SKM-1 (cell line): ENCODE measurements around the gene ARMC9.
"Not testable (repeated sequence)": the region's sequence is repeated elsewhere in the genome, so short reads cannot be mapped to it uniquely, and the experiment has no call there.

Experiments used
- DNase-seq: peaks from one replicate; lab custom pipeline; 2025; ENCODE audit not compliant: unreplicated experiment; lab: John Stamatoyannopoulos, UW

Gene ARMC9

DNA sequence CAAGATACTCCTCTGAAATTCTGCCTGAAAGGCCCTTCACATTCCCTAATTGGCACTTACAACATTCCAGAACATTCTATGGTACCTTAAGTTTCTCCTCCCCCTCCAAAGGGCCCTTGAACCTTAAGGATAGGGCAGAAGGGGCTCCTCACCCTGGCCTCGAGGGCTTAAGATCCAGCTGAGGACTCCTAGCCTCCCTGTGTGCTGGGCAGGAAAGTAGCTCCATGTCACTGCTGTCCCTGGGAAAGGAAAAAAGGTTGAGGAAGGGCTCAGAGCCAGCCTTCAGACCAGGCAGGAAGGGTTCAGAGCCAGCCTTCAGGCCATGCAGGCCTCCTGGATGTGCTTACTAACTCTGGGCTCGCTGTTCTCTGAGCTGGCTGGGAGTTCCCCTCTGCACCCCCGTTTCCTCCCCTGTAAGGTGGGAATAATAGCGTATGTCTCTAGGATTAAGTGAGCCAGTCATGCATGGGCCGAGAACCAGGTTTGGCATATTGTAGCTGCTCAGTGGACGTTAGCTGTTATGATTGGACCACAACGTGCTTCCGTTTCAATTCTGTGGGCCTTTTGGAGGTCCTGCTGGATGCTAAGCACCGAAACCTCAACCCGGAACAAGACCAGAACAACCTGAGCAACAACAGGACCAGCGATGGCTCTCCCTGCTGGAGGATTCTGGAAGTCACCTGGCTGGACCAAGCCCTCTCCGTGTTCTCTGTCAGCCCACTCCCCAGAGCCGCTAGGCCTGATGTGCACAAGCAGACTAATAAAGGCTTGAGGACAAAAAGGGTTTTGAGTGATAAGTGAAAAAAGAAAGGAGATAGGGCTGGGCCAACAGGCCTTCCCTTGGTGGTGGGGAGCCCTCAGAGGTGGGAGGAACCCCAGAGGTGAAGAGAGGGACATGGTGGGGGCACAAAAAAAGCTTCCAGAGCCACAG is 196.0 kb downstream of the ARMC9 start:
- no peak for DNase-seq

DNA sequence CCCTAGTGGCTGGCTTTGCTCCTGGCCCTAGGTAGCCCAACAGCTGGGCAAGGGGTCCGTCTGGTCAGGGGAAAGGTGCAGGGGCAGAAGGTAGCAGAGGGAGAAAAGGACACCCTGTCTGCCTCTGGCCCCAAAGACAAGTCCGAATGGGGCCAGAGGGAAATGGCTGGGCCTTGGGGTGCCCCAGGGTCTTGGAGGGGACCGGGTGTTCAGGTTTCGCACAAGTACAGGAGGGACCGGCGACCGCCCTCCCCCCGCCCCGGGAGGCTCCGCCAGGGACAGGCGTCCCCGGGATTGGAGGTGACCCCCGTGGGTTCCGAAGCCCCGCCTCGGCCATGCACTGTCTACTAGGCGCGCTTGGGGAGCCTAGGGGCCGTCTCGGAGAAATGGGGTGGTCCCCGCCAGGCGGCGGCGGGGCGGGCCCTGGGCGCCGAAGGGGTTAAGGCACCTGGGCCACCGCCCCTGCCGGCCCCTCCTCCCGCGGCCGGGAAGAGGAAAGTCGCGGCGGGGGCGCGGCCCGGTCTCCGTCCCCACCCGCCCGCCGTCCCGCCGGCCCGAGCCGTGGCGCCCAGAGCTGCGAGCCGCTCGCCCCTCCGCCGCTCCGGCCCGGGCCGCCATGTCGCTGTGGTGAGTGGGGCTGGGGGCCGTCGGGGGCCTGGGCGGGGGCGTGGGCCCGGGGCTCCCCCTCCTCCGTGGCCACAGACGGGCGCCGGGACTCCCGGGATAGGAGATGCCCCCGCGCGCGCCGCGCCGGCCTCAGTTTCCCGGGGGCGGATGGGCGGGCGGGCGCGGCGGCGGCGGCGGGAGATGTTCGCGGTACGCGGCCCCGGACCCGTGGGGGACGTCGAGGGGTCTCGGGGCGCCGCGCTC is 197.0 kb downstream of the ARMC9 start, which contains the start of gene B3GNT7:
Gene B3GNT7 (plus strand): TSS at position 523 of the 870 bp plus-strand sequence. CDS start 94 bp downstream, at position 617.
- DNase-seq, result no peak

DNA sequence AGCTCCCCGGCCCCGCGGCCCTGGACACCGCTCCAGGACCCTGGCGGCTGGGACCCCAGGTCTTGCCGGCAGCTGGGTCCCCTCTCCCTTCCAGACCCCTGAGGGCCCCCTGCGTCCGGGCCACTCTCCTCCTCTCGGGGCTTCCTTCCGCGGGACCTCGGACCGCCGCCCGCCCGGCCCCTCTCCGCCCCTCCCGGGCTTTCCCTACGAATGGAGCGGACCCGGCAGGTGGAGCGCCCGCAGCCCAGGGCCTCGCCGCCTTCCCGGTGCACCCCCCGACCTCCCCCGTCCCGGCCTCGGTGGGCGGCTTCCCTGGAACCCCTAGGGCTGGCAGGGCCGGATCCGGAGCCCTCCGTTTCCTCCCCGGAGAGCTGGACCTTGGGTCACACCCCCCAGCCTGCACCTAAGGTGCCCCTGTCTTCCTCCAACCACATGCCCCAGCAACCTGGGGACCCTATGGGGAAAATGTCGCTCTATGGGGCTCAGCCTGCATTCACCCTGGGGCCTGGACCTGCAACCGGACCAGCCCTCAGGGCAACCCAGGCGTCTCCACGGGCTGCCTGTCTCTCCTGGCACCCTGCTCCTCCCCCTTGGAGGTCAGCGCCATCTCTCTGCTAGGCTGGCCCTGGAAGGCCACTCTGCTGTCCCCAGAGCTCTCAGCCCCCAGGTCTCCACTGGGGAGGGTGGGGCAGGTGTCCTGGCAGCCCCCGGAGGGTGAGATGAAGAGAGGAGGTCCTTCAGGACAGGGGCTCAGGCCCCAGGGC is 197.8 kb downstream of the ARMC9 start:
- no peak for DNase-seq

DNA sequence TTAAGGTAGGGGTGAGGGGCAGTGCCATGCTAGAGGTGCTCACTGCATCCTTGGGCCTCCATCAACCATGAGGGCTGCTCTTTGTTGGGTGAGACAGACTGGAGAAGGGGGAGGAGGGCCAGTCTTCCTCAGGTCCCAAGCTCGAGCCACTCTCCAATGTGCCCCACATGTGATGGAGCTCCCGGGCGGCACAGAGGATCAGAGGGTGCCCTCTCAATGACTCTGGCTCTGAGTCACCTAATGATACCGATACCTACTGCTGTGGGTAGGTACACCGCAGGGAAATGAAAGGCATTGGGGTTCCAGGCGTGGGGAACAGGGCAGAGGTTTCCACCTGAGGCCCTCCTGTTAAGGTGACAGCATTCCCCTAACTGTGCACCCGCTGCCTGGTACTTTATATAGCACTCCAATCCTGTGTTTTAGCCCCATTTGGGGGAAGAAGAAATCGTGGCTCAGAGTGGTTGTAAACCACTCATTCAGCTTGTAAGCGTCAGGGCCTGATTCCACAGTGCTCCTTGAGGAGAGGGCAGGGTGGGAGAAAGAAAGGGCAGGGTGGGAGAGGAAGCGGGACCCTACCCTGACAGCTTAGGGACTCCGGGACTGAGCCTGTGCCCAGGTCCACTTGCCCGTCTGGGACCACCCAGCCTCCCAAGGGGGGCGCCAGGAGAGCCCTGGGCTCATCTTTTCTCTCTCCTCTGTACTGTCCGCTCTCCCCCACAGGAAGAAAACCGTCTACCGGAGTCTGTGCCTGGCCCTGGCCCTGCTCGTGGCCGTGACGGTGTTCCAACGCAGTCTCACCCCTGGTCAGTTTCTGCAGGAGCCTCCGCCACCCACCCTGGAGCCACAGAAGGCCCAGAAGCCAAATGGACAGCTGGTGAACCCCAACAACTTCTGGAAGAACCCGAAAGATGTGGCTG is 198.8 kb downstream of the ARMC9 start:
- no peak for DNase-seq

DNA sequence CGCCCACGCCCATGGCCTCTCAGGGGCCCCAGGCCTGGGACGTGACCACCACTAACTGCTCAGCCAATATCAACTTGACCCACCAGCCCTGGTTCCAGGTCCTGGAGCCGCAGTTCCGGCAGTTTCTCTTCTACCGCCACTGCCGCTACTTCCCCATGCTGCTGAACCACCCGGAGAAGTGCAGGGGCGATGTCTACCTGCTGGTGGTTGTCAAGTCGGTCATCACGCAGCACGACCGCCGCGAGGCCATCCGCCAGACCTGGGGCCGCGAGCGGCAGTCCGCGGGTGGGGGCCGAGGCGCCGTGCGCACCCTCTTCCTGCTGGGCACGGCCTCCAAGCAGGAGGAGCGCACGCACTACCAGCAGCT is 199.5 kb downstream of the ARMC9 start:
- DNase-seq, result no peak

DNA sequence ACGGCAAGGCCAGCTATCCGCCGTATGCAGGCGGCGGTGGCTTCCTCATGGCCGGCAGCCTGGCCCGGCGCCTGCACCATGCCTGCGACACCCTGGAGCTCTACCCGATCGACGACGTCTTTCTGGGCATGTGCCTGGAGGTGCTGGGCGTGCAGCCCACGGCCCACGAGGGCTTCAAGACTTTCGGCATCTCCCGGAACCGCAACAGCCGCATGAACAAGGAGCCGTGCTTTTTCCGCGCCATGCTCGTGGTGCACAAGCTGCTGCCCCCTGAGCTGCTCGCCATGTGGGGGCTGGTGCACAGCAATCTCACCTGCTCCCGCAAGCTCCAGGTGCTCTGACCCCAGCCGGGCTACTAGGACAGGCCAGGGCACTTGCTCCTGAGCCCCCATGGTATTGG is 200.2 kb downstream of the ARMC9 start:
- no peak for DNase-seq

DNA sequence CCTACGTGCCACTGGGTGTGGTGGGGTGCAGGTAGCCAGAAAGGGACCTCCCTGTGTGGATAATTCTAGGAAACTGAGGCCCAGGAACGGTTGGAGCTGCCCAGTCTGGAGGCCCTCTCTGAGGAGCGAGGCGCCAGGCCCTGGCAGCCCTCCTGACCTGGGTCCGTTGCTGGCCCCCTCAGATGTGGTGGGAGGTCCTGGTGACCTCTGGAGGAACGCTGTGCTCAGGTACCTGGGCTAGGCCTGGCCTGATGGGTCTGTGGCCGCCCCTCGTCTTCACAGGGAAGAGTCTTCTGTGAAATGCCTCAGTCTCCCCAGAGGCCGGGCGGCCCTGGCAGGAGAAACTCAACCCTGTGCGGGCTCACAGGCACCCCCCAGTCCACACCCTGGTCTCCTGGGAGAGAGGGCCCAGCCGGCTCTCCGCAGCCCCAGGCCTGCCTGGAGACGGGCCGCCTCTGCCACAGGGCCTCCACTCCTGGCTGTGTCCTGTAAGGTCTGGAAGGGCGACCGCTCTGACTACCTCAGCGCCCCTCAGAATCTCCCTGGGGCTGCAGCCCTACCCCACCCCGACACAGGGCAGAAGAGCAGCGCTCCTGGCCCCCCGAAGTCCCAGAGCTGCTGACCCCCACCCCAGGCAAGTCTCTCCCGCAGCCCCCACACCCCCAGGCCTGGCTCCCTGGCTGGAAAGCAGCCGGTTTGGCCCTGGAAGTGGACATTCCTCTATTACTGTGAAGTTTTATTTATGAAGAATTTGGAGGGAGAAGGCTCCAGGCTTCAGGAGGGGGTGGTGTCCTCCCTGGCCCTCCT is 200.8 kb downstream of the ARMC9 start:
- DNase-seq, result no peak

DNA sequence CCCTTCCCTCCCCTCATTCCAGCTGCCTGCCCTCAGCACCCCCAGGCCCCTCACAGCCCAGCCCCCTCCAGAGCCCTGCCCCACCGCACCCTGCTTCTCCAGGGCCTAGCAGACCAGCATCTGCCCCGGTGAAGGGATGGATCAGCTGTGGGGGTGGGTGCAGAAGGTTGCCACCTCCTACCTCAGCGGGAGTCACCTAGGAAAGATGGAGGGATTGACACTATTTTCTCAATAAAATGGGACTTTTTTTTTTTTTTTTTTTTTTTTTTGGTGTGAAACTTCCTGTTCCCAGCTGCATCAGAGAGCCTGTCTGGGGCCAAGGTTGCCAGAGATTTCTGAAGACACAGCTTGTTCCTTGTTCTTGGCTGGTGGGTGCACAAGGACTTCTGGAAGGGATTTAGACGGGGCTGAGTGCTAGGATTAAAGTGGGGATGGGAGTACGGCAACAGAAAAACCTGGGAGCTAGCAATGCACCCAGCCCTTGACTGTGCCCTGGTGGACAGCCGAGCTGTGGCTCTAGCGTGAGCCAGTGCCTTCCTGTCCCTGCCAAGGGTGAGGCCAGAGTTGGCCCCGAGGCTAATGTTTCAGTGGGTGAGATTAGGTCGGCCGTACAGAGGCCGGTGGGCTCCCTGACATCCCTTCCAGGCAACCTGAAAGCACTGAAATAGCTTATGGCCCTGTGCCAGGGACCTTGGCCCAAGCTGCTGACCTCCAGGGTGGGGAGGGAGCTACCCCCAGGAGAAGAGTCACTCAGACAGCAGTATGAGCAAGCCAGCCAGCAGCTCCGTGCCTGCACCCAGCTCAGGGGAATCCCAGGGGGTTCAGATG is 201.6 kb downstream of the ARMC9 start:
- no peak for DNase-seq

DNA sequence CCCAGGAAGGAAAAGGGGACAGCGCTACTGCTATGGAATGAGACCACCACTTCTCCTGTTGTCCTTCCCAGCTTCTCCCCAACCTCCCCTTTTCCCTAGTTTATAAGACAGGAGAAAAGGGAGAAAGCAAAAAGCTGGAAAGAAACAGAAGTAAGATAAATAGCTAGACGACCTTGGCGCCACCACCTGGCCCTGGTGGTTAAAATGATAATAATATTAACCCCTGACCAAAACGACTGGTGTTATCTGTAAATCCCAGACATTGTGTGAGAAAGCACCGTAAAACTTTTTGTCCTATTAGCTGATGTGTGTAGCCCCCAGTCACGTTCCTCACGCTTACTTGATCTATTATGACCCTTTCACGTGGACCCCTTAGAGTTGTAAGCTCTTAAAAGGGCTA is 202.2 kb downstream of the ARMC9 start:
- not testable (repeated sequence) for DNase-seq

DNA sequence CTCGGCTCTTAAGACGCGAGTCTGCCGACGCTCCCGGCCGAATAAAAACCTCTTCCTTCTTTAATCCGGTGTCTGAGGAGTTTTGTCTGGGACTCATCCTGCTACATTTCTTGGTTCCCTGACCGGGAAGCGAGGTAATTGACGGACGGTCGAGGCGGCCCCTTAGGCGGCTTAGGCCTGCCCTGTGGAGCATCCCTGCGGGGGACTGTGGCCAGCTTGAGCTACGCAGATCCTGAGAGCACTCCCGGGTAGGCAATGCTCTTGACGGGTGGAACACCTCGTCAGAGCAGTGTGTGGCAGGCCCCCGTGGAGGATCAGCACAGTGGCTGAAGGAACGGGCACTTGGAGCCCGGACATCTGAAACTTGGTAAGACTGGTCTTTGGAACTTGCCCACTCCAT is 202.7 kb downstream of the ARMC9 start:
- DNase-seq, result not testable (repeated sequence)

DNA sequence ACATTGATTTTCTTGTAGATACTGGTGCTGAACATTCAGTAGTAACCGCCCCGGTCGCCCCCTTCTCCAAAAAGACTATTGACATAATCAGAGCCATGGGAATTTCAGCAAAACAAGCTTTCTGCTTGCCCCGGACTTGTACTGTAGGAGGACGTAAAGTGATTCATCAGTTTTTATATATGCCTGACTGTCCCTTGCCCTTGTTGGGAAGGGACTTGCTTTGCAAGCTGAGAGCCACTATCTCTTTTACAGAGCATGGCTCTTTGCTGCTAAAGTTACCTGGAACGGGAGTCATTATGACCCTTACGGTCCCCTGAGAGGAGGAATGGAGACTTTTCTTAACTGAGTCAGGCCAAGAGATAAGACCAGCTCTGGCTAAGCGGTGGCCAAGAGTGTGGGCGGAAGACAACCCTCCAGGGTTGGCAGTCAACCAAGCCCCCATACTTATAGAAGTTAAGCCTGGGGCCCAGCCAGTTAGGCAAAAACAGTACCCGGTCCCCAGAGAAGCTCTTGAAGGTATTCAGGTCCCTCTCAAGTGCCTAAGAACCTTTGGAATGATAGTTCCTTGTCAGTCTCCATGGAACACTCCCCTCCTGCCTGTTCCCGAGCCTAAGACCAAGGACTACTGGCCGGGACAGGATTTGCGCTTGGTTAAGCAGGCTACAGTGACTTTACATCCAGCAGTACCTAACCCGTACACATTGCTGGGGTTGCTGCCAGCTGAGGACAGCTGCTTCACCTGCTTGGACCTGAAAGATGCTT is 205.2 kb downstream of the ARMC9 start:
- not testable (repeated sequence) for DNase-seq

DNA sequence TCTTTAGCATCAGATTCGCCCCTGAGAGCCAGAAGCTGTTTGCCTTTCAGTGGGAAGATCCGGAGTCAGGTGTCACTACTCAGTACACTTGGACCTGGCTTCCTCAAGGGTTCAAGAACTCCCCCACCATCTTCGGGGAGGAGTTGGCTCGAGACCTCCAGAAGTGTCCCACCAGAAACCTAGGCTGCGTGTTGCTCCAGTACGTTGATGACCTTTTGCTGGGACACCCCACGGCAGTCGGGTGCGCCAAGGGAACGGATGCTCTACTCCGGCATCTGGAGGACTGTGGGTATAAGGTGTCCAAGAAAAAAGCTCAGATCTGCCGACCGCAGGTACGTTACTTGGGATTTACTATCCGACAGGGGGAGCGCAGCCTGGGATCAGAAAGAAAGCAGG is 205.8 kb downstream of the ARMC9 start:
- not testable (repeated sequence) for DNase-seq

DNA sequence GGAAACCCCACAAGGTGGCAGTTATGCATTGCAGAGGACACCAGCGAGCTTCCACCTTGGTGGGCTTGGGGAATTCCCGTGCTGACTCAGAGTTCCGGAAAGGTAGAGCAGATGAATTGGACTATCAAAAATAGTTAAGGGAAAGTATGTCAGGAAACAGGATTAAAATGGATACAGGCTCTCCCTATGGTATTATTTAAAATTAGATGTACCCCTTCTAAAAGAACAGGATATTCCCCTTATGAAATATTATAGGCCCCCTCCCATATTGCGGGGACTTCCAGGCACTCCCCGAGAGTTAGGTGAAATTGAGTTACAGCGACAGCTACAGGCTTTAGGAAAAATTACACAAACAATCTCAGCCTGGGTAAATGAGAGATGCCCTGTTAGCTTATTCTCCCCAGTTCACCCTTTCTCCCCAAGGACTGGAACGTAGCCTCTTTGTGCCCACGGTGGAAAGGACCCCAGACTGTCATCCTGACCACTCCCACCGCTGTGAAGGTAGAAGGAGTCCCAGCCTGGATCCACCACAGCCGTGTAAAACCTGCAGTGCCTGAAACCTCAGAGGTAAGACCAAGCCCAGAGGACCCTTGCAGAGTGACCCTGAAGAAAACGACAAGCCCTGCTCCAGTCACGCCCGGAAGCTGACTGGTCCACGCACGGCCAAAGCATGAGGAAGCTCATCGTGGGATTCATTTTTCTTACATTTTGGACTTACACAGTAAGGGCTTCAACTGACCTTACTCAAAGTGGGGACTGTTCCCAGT is 207.4 kb downstream of the ARMC9 start:
- not testable (repeated sequence) for DNase-seq

DNA sequence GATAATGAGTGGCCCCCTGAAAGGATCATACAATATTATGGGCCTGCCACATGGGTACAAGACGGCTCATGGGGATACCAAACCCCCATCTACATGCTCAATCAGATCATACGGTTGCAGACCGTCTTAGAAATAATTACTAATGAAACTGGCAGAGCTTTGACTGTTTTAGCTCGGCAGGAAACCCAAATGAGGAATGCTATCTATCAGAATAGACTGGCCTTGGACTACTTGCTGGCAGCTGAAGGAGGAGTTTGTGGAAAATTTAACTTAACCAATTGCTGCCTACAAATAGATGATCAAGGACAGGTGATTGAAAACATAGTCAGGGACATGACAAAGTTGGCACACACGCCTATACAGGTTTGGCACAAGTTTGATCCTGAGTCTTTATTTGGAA is 209.3 kb downstream of the ARMC9 start:
- not testable (repeated sequence) for DNase-seq

DNA sequence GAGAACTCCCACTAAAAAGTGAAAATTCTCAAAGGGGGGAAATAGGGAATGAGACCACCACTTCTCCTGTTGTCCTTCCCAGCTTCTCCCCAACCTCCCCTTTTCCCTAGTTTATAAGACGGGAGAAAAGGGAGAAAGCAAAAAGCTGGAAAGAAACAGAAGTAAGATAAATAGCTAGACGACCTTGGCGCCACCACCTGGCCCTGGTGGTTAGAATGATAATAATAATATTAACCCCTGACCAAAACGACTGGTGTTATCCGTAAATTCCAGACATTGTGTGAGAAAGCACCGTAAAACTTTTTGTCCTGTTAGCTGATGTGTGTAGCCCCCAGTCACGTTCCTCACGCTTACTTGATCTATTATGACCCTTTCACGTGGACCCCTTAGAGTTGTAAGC is 209.9 kb downstream of the ARMC9 start:
- DNase-seq, result not testable (repeated sequence)

DNA sequence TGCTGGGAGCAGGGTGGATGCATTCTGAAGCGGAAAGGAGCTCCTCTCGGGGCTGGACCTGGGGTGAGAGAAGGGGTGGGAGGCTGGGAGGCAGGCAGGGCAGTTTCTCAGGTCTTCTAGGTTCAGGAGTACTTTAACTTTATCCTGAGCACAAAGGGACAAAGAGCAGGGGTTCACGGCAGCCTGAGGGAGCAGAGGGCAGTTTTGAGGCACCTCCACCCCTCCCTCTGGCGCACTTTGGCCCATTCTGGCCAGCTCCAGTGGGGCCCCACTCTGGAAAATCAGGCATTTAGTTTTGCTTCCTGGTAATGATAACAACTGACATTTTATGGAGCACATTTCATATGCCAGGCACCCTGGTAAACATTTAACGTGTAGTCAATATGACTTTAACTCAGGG is 211.3 kb downstream of the ARMC9 start:
- no peak for DNase-seq
